Measurements from ENCODE around the gene TNFRSF12A. TPM values are rescaled to one million over a fixed set of nuclear protein-coding genes. Genes with fewer than 3 reads are reported as not detected.
A peak's percentile ranks its signal among the peaks of the same experiment; 100 is the strongest.

The TNFRSF12A gene
- total and polyA plus RNA-seq, 9 of the 15 experiments (the other 6 are each of a cell fraction or from before 2014, with no cell fraction given): 0.41 to 61.8 (median 26.5) TPM

DNA sequence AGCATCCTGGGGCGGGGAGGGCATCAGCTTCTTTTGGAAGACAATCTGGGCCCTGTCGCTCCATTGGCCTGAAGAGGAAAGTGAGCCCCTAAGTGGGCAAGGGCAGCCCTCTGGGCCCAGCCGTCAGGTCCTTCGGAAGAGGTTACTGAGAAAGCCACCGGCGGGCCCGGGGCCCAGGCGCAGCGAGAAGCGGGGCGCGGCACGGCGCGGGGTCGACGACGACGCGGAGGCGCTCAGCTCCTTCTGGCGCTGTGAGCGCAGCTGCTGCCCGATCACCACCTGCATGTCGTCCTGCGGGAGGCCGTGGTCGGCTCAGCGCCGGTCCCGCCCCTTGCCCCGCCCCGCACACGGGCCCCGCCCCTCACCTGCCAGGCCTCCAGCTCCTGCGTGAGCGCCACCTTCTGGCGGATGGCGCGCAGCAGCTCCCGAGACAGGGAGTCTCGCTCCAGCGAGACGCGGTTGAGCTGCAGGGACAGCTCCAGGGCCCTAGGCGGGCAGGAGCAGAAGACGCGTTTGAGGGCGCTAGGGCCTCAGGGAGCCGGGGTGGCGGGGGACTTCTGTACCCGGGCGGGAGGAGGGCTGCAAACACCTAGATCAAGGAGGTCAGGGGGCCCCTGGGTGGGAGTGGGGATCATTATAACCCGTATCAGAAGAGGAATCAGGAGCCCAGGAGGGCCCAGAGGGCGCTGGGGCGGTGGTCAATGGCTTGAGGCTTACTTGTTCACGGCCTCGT, 8.0 kb downstream of the TNFRSF12A start (continued):
- TF ChIP-seq ZNF518B (CRISPR knock-in tag; IDR thresholded peaks at IDR 0.05) (no peak), ZNF121 (CRISPR knock-in tag; conservative IDR thresholded peaks at IDR 0.05) (no peak), CREBBP (IDR thresholded peaks at IDR 0.05; ENCODE audit: low read depth, low read length) (no peak), RCOR1 (IDR thresholded peaks at IDR 0.05; ENCODE audit: borderline replicate concordance in 1 of 2, low read depth in 2 of 2, low read length in 2 of 2) (peak in 1 of 2 experiments; percentile 63; a peak in 1 of 4 replicates), ZBTB7A (IDR thresholded peaks at IDR 0.05; ENCODE audit: borderline replicate concordance, control insufficient read depth, low read depth, low read length) (peak; percentile 43; the same call in 1 of the 2 replicates), MTA3 (IDR thresholded peaks at IDR 0.05; ENCODE audit: borderline replicate concordance) (no peak), PURB (CRISPR knock-in tag; IDR thresholded peaks at IDR 0.05; ENCODE audit: low read depth) (no peak), FOXO4 (CRISPR knock-in tag; IDR thresholded peaks at IDR 0.05) (no peak), CEBPG (CRISPR knock-in tag; IDR thresholded peaks at IDR 0.05) (no peak), CEBPG (tag; conservative IDR thresholded peaks at IDR 0.05 in 1 of 2, IDR thresholded peaks at IDR 0.05 in 1 of 2) (no peak), HNRNPH1 (optimal IDR thresholded peaks at IDR 0.05; ENCODE audit: low read depth, low read length) (no peak), TEAD1 (CRISPR knock-in tag; IDR thresholded peaks at IDR 0.05) (no peak), BCOR (IDR thresholded peaks at IDR 0.05) (no peak), TFAM (CRISPR knock-in tag; conservative IDR thresholded peaks at IDR 0.05) (no peak), ZNF584 (CRISPR knock-in tag; IDR thresholded peaks at IDR 0.05; ENCODE audit: low read depth) (no peak), SRF (CRISPR knock-in tag; IDR thresholded peaks at IDR 0.05) (0 out of 4 replicates have a peak, but pooled peaks of 1 of the 2 experiments have one; percentile 26), IRF9 (tag; IDR thresholded peaks at IDR 0.05) (no peak), ZNF830 (CRISPR knock-in tag; IDR thresholded peaks at IDR 0.05) (no peak), MAFK (IDR thresholded peaks at IDR 0.05; ENCODE audit: low read length) (no peak), SPI1 (IDR thresholded peaks at IDR 0.05; ENCODE audit: borderline replicate concordance, low read depth, low read length) (no peak), CXXC5 (CRISPR knock-in tag; IDR thresholded peaks at IDR 0.05) (peak; percentile 51), ZFP30 (CRISPR knock-in tag; IDR thresholded peaks at IDR 0.05; ENCODE audit: borderline replicate concordance) (no peak), MYNN (IDR thresholded peaks at IDR 0.05) (peak; percentile 47; the same call in 1 of the 2 replicates), MYNN (CRISPR knock-in tag; IDR thresholded peaks at IDR 0.05) (no peak)

All from K562 (cell line).